Mesenteric fat pad (tissue), 1 donor: ENCODE measurements around the gene NUDT4. TPM values are rescaled to one million over a fixed set of nuclear protein-coding genes. Genes with fewer than 3 reads are reported as not detected.
"Not testable (repeated sequence)": the region's sequence is repeated elsewhere in the genome, so short reads cannot be mapped to it uniquely, and the experiment has no call there.

ENCODE experiments used
- DNase-seq: peaks from one replicate; pipeline ENCODE4 v3.0.0-alpha.2; 2020; ENCODE audit warnings: low spot score
- total RNA-seq: library from RNA; stranded (reverse); fragmentation: NEBNext Ultra II Directional; extraction: Animal tissue kit (Norgen Biotek cat#: 25700); gene quantifications from one replicate; pipeline ENCODE4 v1.2.1, GENCODE V29; 2021
- donor health status: DM: yes; HTN: yes; CAD: no.

The NUDT4 gene
- total RNA-seq, 1 donor from 2014 or later: 119 TPM

DNA sequence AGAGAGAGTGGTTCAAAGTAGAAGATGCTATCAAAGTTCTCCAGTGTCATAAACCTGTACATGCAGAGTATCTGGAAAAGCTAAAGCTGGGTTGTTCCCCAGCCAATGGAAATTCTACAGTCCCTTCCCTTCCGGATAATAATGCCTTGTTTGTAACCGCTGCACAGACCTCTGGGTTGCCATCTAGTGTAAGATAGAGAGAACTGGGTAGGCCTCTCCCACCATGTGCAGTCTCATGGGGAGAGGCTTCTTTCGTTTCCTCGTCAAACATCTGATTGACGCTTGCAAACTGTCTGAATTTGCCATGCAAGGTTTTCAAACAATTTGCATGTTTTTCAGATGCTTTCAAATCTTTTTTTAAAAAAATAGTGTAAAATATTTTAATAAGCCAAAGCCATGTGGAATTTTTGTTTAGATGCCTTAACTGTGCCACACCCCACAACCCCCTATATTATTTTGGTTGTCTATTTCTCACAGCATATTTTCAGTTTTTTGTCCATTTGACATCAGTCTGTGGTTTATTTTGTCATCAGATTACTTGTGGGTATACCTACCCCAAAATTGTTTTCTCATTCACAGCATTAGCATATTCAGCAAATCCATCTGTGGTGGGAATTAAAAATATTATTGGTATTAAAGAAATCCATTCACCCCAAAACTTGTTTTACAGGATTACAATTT lies 21.6 kb downstream of the NUDT4 start:
- not testable (repeated sequence) for DNase-seq

DNA sequence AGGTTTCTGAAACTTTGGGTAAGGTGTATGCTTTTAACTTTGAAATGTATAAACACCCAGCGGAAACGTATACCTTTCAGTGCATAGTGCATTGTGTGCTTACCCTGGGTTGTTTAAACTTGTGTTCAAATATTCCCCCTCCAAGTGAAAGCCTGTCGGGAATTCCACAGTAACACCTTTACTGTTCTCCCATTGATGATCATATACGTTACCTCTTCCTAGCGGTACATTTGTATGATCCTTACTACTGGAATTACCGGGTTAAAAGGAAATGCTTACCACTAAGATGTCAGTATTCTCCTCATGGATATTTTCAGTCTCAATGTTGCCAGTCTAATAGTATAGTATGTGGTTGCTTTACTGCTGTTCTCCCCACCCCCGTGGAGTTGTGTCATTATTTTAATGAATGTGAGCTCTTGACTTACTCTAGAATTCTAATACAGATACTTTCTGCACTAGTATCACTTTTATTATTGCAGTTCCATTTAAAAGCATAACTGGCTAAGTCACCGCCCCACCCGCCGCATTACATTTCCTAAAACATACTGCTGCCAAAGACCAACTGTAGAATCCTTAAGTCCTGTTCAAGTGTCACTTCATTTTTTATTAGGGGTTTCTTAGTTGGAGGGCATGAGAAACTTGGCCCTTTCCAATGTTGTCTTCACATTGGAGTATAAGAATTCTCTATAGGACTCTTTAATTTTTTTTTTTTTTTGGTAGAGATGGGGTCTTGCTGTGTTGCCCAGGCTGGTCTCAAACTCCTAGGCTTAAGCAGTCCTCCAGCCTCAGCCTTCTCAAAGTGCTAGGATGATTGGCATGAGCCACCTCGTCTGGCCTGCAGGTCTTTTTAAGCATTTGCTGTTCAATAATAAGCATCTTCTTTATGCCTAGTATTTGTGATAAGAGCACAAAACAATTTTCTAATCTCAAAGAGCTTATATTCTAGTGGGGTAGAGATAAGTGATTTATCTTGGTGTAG lies 24.9 kb downstream of the NUDT4 start:
- no peak for DNase-seq

DNA sequence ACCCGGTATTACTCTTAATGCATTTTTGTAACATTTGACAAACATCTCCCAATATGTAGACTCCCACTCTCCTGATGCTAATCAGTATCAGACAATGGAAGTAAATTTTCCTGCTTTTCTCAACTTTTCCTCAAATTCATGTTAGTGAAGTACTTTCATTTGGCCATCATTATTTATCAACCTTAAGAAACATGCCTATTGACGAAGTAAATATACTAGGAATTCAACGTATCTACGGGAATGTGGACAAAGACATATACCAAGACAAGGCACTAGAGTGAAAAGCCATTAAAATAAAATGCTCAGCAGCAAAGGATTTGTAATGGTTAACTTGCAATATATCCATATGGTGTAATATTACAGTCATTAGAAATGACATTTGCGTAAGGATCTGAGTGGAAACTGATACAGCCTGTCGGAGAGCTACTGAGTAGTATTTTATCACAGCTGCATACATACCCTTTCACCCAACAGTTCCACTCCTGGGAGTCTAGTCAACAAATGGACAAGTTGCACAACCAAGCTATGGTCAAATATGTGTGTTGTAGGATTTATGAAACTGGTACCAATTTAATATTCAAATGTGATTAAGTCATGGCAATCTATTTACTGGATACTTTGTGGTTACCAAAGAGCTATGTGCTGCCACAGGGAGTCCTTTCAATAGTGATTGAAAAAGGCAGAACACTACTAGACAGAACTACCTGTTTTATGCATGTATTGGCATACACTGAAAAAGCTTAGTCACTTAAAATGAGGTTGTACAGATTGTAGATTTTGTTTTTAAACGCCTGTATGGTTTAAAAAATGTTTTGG lies 26.5 kb downstream of the NUDT4 start:
- no peak for DNase-seq

DNA sequence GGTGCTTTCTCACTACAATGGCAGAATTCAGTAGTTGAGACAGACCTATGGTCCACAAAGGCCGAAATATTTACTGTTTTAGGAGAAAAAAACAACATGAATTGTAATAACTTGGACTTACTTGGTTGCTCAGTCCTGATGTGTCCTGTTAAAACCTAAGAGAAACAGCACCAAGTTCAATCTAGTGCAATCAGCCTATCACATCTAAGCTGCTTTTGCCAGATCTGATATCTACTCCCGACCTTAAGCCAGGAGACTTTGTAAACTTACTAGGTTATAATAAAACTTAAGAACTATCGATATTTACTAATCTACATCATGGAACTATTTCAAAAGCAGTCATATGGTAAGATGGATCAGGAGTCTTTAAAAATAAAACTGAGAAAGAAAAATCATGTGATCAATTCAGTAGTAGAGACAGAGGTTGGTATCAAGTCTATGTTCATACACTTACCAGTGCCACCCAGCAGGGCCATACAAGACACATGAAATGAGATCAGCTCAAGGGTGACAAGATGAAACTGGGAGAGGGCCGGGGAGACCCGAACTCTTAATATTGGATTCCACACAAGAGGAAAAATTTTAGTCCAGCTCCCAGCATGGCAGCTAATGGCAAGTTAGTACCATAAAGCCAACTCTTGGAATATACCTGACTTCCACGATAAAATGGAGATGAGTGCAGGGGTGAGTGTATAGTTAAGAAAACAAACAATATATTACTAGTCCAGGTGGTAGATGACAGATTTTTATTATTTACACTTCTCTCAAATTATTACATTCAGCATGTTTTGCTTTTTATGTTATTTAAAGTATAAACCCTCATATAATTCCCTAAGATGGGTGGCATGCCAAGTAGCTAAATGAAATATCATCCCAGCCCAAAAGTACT lies 27.5 kb downstream of the NUDT4 start:
- DNase-seq: no peak

DNA sequence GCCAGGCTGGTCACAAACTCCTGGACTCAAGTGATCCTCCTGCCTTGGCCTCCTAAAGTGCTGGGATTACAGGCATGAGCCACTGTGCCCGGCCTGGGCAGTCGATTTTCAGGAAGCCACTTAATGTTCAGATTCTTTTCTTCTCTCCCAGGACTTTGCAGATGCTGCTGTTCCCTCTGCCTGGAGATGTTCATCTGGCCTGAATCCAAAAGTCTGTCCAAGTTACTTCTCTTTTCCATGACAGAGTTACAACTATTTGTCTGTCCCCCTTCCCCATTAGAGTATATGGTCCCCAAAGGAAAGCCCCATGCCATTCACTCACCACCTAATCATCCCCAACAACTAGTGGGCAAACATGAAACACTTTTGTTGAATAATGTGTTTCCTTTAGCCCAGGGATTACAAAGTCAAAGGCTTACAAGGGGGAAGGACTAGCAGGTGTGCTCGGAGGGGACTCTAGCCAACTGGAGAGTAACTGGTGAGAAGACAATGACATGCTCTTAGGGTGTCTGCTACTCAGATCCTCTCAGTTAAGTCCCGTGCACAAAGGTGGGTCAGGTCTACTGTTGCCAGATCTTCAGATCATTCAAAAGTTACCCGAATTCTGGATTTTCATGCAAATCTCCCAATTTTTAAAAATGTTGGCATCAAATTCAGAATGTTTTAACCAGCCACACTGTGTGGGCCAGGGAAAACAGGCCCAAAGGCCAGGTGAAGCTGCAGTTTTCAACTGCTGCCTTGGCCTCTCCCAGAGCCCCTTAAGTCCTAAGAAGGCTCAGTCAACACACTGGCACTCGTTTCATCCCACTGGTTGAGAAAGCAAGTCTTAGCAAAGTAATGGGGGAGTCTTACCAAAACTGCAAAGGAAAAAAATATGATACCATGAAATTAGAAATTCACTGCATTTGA lies 29.6 kb downstream of the NUDT4 start:
- no peak for DNase-seq

DNA sequence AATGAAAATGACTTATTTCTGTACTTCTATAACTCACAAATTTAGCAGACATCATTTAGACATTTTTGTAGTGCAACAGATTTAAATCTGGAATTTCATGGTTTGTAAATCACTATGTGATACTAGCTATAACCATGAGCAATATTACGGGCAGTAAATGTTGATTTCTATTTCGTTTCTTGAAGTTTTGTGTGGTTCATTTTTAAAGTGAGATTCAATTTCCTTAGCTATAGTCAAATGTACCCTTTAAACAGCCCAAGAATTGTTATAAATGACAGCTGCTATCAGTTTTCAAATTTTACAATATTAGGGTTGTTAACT lies 30.2 kb downstream of the NUDT4 start:
- no peak for DNase-seq

DNA sequence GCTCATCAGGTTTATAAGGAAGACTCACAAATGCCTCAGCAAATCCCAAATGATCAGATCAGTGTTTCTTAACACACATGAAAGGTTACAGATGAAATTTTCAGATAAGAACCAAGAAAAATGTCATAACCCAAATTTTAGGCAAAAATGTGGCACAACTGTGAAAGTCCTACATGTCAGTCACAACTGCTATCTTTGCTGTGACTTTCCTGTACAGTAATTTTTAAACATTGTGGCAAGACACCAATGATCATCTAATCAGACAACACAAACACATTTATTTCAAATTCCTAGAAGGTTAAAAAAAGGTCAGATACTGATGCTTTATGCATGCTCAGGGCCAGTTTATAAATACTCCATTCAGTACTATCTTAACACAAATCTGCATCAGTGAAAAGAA lies 31.1 kb downstream of the NUDT4 start:
- DNase-seq: no peak

DNA sequence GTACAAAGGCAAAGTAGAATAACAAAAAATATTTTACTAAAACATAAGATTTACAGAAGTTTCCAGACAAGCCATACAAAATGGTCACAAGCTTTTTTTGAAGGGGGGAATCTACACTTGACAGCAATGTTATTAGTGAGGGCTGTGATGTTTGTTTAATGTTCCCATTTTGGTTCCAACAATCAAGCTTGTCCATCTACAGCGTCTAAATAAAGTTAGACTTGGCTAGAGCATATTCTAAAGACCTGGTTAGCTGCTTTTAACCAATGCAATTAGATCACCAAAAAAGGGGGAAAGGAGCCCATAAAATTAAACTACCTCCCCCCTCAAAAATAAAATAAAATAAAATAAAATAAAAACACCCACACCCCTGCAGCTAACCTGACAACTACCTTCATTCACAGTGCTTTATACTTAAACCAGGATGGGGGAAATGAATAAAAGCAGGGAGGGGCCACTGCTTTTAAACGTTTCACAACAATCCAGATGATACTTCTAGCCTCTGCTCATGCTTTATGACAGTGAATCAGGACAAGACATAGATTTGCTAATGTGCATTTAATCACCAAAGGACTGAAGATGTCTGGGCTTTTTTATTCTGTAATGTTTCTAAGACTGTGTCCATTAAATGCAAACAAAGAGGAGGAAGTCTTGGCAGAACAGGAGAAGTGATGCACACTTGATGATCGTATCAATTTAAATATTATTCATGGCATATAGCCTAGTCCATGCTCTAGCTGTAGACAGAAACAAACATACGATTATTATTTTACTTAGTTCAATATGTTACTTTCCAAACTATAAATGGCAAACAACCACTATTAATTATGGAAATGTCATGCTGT lies 31.8 kb downstream of the NUDT4 start:
- DNase-seq: not testable (repeated sequence)

DNA sequence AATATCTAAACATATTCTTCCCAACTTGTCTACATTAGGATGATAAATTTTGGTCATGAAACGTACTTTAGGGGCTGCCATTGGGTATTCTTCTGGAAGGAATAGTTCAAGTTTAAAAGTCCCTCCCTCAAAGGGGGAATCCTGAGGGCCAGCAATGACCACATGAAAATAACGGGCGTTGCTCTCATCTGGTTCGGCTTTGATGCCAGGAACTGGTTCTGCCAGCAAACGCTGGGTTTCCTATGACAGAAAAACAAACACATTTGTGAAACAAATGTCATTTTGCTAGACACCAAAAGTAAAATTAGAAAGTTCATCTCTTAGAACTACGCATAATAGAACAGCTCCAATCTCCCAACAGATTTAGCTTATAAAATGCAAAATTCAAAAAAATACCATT lies 33.3 kb downstream of the NUDT4 start:
- DNase-seq: not testable (repeated sequence)

DNA sequence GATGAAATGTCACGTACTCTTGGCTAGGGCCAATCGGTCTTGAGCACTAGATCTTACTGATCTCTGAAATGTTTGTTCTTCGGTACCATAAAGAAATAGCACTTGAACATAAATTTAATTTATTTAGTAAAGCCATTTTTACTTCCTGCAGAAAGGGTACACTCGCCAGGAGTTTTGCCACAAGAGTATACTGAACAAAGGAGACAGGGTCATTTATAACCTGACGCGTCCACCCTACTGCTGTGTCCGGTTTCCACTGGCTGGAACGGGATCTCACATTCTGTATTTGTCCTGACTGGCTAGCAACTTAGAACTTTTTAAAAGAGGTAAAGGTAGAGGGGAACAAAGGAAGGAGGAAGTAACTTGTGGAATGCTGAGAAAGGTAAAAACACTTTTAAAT lies 34.7 kb downstream of the NUDT4 start:
- not testable (repeated sequence) for DNase-seq

DNA sequence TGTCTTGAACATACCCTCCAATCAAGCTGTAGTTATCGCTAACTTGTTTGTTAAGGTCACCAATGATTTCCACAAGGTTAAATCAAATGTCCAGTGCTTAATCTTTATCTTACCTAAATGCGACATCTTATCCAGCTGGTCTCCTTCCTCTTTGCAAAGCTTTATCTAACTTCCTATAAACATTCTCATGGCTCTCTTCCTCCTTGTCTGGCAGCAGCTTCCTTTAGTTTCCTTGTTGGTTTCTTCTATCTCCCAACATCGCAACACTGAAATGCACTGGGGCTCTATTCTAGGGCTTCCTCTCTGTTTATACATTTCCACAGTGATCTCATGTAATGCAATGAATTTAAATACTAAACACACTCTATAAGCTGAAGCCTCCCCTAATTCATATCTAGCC lies 35.3 kb downstream of the NUDT4 start:
- DNase-seq: no peak

DNA sequence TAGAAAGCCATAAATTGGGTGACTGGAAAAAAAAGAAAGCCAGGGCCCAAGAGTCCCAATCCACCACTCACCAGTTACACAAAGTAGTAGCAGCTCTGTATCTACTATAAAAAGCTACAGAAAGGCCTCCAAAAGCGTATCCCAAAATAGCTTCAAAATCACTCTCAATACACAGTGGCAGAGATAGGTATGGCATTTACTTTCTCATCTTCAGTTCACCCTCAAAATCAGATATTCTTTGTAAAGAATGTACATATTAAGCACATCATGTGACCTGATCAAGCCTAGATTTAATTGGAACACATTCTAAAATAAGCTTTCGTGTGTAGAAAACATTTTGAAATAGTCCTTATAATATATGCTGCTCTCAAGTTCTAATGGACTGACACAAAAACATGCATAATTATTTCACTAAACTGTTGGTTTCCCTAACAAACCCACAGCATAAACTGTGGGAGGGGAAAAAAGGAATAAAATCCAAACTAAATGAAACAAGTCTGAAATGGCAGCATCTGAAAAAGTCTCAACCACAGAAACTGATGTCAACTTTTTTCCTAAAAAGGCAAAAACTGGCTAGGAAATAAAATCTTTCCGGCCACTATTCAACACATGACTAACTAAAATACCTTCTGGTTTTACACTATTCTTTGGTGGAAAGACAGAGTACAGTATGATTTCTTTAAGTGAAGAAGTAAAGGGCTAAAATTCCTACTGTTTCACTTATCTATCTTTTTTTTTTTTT lies 38.2 kb downstream of the NUDT4 start:
- DNase-seq: no peak

DNA sequence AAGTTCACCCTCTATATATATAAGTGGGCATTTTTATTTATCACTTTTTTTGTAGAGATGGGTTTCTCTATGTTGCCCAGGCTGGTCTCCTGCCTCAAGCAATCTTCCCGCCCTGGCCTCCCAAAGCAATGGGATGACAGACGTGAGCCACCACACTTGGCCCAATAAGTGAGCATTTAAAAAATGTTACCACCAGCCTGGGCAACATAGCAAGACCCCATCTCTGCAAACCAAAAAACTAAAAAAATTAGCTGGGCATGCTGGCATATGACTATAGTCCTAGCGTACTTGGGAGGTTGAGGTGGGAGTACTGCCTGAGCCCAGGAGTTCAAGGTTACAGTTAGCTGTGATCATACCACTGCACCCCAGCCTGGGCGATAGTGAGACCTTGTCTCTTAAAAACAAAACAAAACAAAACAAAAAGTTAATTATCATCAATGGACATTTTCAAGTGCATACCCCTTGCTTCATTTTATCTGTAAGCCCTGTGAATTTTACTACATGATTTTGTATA lies 40.3 kb downstream of the NUDT4 start:
- no peak for DNase-seq

DNA sequence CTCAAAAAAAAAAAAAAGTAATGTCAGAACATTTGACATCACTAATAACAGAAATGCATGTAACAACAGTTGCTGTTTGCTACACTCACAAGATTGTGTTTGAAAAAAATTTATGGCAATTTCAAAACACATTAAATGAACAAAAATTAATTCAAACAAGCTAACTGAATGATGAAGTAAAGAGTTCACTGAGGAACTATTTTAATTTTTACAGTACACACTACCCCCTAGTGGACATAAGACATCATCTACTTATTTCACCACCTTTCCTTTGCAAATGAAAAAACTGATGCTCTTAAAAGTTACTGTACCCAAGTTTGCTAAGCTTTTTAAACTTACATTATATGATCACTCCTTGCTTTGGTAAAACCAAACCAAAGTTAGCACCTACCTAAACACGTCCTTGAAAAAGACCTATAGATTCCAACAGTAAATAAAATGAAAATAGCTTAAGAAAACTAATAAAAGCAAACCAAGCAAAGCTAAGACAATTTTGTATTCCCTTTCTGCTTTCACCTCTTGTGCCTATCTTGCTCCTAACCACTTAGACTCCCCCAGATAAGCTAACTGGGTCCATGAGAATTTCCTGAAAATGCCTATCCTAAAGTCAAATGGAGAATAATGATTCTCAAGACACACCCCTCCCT lies 41.8 kb downstream of the NUDT4 start:
- DNase-seq: no peak

DNA sequence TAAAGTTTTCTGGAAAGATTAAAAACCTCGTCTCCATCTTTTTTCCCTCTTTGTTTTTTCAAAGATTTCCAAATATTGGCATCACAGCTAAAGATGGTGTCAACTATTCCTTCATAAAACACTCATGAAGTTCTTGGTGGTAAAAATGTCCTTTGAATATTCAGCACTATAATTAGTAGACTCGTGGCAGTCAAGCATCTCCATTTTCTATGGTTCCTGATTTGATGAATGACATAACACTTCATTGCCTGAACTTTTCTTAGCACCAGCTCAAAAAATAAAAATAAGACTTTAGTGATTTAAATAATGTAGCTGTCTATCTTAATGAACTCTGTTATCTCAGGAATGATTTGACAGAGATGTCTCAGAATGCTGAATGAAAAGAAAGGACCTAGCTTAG lies 44.3 kb downstream of the NUDT4 start:
- no peak for DNase-seq

DNA sequence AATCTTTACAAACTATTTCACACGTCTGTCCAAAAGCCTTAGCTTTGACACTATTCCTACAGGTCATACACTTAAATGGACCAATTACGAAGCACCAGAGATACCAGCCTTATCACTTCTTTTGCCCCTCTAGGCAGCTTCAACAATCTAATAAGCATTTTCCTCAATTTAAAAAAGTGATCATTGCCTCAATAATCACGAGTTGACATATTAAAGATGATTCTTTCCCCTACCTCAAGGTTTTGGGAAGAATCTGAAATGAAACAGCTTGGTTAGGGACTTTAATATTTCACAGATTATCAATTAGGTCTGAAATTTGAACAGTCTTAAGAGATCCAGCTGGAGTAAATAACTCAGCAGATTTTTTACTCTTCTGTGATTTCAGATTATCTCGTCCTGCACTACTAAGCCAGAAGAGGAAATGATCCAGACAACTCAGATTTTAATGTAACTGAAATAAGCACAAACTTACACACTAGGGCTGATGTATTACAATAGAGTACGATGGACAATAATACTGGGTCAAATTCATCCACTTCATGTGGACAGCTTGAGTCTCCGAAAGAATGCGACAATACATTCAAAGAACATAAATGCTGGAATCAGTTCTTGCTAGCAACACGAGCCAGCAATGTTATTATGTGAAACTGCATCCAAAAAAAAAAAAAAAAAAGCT lies 48.1 kb downstream of the NUDT4 start:
- DNase-seq: no peak

DNA sequence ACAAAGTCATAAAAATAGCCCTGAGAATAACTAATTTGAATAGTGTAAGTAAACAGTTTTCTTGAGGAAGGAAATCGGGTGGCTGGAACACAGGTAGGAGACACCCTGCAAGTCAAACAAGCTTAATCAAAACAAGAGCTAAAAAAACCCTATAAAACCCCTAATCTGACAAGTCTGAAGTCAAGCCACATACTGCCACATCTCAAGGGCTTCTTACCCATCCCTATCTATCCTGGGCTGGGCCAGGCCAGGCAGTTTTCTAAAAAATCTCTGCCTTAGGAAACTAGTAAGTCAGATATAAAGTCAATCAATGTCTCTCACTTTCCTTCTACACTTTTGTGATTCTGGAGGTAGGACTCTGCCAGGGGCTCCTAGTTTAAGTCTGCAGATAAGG lies 48.7 kb downstream of the NUDT4 start:
- no peak for DNase-seq
